CD4-positive, alpha-beta T cell treated with Interleukin-4 for 1 hour (primary cell): ENCODE measurements around the gene NBPF6.
"Not testable (repeated sequence)": the region's sequence is repeated elsewhere in the genome, so short reads cannot be mapped to it uniquely, and the experiment has no call there.

Experiments
- DNase-seq, 2 donors: peaks; one replicate each; pipeline ENCODE4 v3.0.0-alpha.2; 2020 to 2022

Gene NBPF6

GRCh38 chr1:108502624-108503023 lies 52.5 kb downstream of the NBPF6 start:
- no peak for DNase-seq

- no peak for DNase-seq
Observed at GRCh38 chr1:108503062-108503733, 53.1 kb downstream of the NBPF6 start.

GRCh38 chr1:108504447-108504846 lies 54.3 kb downstream of the NBPF6 start:
- no peak for DNase-seq

GRCh38 chr1:108505763-108506070 lies 55.6 kb downstream of the NBPF6 start:
- peak in 1 of 2 donors; percentile 50 for DNase-seq

GRCh38 chr1:108511764-108512163 lies 61.6 kb downstream of the NBPF6 start:
- no peak for DNase-seq

GRCh38 chr1:108512239-108513043 lies 62.3 kb downstream of the NBPF6 start:
- peak in 1 of 2 donors; percentile 68 for DNase-seq

GRCh38 chr1:108513044-108513415 lies 62.9 kb downstream of the NBPF6 start:
- DNase-seq = no peak

- DNase-seq = not testable (repeated sequence)
Observed at GRCh38 chr1:108513914-108514313, 63.8 kb downstream of the NBPF6 start.

GRCh38 chr1:108517301-108517897 lies 67.3 kb downstream of the NBPF6 start:
- DNase-seq = not testable (repeated sequence)
